ENCODE measurements around the gene MAD2L2. TPM values are rescaled to one million over a fixed set of nuclear protein-coding genes. Genes with fewer than 3 reads are reported as not detected.

MAD2L2 gene
- total RNA-seq, 1 experiment from 2014 or later = 93.8 TPM

GRCh38 chr1:11712285-11712684, 31.3 kb upstream of the MAD2L2 start:
- ChIA-PET POLR2A (no interaction called here), CTCF (interaction anchor here (1.0 kb wide), 1 partner anchor 63 kb away, joined by 3 read pairs; no protein-coding TSS in a partner anchor), RAD21 (ENCODE audit: low non-redundant PET in 1 of 2, low total read pairs in 2 of 2, uncharacterized antibody in 2 of 2, unreplicated experiment in 2 of 2) (no interaction called here)
- ATAC-seq = no peak
- Histone ChIP-seq H3K79me2 (ENCODE audit: insufficient read depth, low read length) (no peaks in the 10 kb centered on the region), H3K9me3 (ENCODE audit: control insufficient read depth in 1 of 2, insufficient read depth in 1 of 2, low read depth in 1 of 2, low read length in 2 of 2) (no peaks in the 10 kb centered on the region), H2AFZ (ENCODE audit: low read depth, low read length, poor library complexity, severe bottlenecking) (no peak overlapping the region), H3K9me2 (ENCODE audit: insufficient read depth) (no peaks in the 10 kb centered on the region), H3K4me1 (ENCODE audit: control insufficient read depth in 1 of 2, insufficient read depth in 2 of 2, low read length in 2 of 2) (peaks cover 13 to 23% of the 10 kb centered on the region in 2 experiments), H3K4me2 (ENCODE audit: low read length) (no peak overlapping the region), H3K27me3 (ENCODE audit: insufficient read depth, low read length) (no peaks in the 10 kb centered on the region), H3K27ac (ENCODE audit: low read depth, low read length) (no peak overlapping the region), H3K9ac (ENCODE audit: low read length) (no peak overlapping the region), H3K36me3 (ENCODE audit: control insufficient read depth in 1 of 2, insufficient read depth in 2 of 2, low read length in 2 of 2) (no peaks in the 10 kb centered on the region), H3K4me3 (replicated peaks in 1 of 2; ENCODE audit: low read depth in 1 of 2, low read length in 2 of 2) (no peak overlapping the region), H4K20me1 (ENCODE audit: insufficient read depth) (no peaks in the 10 kb centered on the region)
- no peak for TF ChIP-seq POLR2AphosphoS5 (IDR thresholded peaks at IDR 0.05; ENCODE audit: low read depth, low read length)
- no peak for TF ChIP-seq YY1 (IDR thresholded peaks at IDR 0.05; ENCODE audit: extremely low read depth, insufficient replicate concordance, low read depth, low read length)
- no peak for TF ChIP-seq EZH2 (IDR thresholded peaks at IDR 0.05)
- no peak for TF ChIP-seq FOSL1 (IDR thresholded peaks at IDR 0.05; ENCODE audit: low read depth)
- no peak for TF ChIP-seq SIN3A (IDR thresholded peaks at IDR 0.05; ENCODE audit: low read depth)
- no peak for TF ChIP-seq CTCF (IDR thresholded peaks at IDR 0.05 in 2 of 3, conservative IDR thresholded peaks at IDR 0.05 in 1 of 3; ENCODE audit: borderline replicate concordance in 1 of 3, insufficient read depth in 1 of 3, low read depth in 2 of 3, low read length in 2 of 3)
- TF ChIP-seq ATF3 (IDR thresholded peaks at IDR 0.05) = no peak
- TF ChIP-seq MAX (IDR thresholded peaks at IDR 0.05) = no peak
- BruUV-seq (replicated peaks) = no TSS peak
- intact Hi-C loops (cut with micrococcal nuclease) = no loop called here
- no peak for DNase-seq (ENCODE audit: low read depth, low spot score)

Data from HCT116 (cell line).